DMS79 (cell line): Measurements from ENCODE around the gene TMEM52B.
"Not testable (repeated sequence)": the region's sequence is repeated elsewhere in the genome, so short reads cannot be mapped to it uniquely, and the experiment has no call there.

Experiments used
- DNase-seq: peaks from one replicate; lab custom pipeline; 2025; lab: John Stamatoyannopoulos, UW

TMEM52B gene

DNA sequence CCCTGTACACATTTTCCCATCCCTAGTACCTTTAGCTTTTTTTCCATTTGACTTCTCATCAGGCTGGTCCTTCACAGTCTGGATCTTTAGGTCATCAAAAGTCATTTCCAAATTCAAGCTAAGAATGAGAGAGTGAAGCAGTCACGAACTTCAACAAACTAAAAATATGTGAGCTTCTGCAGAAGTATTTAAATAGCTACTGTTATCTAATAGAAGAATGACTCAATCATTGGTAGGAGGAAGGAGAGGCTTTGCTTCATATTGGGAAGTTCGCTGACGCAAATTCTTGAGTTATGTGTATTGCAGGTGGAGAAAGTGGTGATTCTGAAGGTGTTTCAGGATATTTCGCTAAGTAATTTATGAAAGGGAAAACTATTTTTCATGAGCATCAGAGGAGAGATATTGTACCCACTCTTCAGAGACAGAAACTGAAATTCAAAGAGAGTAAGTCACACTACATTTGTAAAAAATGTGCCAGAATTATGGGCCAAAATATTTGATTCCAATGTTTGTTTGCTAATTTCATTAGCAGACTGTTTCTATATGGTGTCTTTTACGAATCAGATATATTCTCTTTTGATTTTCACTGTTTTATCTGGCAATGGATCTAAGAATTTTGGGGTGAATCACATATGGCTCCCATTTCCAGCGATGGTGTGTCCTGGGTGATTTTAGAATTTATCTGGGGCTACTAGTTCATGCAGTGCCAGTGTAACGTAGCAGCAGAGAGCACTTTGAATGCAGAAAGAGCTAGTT is 6.7 kb upstream of the TMEM52B start, which contains the start of gene OLR1:
TSS of gene OLR1 (minus strand) at position 160 of the 756 bp plus-strand sequence. CDS start at position 105, 55 bp downstream.
- DNase-seq = no peak

DNA sequence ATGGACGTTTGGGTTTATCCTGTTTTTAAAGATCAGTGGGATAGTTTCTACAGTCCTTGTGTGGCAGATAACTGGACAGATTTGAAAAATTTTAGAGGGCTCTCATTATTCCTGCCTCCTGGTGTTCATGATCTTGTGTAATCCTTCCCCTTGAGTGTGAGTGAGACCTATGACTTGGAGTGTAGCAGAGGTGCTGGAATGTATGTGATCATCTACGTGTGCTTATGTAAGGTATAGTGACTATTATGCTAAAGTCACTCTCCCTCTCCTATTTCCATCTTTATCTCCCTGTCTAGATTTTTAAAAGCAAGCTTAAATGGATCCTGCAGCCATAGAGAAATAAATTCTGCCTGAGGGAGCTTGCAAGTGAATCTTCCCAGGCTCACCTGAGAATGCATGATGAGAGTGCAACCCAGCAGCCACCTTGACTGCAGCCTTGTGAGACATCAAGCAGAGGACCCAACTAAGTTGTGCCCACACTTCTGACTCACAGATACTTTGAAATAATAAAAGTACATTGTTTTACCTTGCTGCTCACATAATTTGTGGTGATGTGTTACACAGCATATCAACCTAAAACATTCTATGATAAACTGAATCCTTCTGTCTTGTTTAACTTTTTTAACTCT is 3.7 kb upstream of the TMEM52B start:
- DNase-seq = no peak

- DNase-seq = no peak
Observed at GRCh38 chr12:10175846-10176636, 2.8 kb upstream of the TMEM52B start.

GRCh38 chr12:10179776-10180181 is 947 bp downstream of the TMEM52B start:
- no peak for DNase-seq

DNA sequence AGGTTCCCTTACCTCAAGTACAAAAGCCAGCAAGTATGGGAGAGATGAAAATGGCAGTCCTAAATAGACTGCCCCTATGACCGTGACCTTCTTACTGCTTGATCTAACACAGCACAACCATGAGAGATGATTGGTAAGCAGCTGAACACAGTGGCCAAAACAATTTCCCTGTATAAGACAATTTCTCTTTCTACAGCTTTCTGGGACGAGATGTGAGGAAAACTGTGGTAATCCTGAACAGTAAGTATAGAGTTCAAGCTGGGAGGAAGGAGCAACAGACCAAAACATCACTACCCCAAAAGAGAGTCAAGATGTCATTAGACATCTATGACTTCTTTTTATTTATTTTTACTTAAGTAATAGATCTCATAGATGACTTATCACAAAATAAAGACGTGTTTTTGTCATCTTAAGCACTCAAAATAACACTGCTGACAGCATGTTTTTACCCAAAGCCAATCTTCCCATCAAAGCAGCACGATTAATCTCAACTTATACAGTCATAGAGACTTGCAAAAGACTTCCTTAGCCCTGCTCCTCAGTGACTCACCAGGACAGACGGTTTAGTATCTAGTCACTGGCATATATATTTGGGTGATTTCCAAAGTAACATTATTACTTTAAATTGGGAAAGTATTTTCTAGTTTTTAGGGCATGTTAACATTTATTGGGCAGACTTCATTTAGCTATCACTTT is 3.7 kb downstream of the TMEM52B start:
- DNase-seq = no peak

DNA sequence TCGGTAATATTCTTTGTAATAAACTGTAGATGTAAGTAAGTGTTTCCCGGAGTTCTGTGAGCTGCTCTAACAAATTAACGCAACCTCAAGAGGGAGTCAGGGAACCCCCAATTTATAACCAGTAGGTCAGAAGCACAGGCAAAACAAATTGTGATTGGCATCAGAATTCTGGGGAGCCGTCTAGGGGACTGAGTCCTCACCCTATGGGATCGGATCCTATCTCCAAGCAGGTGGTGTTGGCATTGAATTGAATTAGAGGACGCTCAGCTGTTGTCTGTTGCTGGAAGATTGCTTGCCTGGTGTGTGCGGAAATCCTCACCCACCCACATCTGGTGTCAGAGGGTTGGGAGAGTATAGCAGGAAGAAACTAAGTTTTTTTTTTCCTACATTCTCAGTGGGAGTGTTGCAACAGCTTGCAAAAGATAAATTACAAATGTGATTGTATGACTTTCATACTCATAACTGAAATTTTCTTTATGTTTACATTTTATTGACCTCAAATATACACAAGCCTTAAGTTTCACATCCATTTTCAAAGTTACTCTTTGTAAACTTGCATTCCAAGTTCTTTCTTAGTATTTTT is 5.5 kb downstream of the TMEM52B start:
- DNase-seq = no peak

DNA sequence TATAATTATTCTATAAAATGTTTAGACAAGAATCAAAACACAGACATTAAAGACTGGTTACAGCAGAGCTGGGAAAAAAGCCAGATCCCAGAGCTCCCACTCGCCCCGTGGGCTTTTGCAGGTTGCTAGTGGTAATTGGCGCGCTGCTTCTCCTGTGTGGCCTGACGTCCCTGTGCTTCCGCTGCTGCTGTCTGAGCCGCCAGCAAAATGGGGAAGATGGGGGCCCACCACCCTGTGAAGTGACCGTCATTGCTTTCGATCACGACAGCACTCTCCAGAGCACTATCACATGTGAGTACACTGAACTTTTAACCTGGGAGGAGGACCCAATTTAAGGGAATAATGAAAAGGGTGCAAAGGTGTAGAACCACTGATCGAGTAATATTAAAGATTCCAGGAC is 7.5 kb downstream of the TMEM52B start:
- DNase-seq = no peak

GRCh38 chr12:10186958-10187357 is 8.1 kb downstream of the TMEM52B start:
- not testable (repeated sequence) for DNase-seq

DNA sequence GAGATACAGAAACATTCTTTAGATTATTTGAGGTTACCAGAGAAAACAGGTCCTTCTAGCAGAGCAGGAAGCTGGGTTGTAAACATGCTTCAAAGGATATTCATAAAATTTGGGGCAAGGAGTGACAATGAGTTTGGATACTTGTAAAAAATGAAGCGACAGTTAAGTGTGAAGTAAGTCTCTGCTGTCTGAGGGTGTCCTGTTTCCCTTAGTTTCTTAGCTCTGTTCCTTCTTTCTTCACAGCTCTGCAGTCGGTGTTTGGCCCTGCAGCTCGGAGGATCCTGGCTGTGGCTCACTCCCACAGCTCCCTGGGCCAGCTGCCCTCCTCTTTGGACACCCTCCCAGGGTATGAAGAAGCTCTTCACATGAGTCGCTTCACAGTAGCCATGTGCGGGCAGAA is 10.8 kb downstream of the TMEM52B start:
- DNase-seq = no peak

DNA sequence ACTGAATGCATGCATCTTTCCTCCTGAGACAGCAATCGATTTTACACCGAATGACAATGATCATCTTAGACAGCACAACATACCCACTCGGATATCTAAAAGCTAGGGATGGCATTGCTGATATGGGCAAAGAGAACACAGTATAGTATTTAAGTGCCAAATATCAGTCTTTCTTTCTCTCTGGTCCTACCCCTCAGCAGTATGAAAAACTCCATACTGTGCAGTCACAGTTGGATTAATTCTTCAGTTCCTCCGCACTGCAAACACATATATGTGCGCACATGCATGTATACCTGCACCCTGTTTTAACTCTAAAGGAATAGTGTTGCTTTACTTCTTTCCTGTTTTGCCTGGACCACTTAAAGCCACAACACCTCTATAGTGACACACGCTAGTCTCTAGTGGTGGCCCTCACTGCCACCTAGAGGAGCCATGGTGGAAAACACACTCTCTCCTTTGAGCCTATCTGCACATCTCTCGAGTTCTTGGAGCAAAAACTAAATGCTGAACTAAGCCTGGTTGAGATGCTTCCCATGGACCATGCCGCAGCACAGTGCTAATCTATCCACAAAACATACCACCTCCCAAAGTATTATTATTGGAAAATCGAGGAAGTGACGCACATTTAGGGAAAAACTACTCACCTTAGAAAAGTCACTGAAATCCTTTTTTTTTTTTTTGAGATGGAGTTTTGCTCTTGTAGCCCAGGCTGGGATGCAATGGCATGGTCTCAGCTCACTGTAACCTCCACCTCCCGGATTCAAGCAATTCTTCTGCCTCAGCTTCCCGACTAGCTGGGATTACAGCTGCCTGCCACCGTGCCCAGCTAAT is 11.9 kb downstream of the TMEM52B start:
- DNase-seq = no peak

- DNase-seq = no peak
Observed at GRCh38 chr12:10191865-10192264, 13.0 kb downstream of the TMEM52B start.

DNA sequence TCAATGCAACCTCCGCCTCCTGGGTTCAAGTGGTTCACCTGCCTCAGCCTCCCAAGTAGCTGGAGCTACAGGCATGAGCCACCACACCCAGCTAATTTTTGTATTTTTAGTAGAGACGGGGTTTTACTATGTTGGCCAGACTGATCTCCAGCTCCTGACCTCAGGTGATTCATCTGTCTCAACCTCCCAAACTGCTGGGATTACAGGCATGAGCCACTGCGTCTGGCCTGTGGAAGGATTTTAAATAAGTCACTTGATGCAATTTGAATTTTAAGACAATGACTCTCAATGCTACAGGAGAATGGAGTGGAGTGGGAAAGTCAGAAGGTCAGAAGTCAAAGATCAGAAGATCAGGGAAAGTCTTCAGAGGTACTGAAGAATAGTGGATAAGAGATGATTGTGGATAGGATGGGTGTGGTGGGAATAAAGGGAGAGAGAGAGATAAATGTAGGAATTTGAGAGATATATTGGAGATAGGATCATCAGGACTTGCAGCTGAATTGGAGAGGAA is 15.4 kb downstream of the TMEM52B start:
- no peak for DNase-seq

- no peak for DNase-seq
Observed at GRCh38 chr12:10196210-10196609, 17.4 kb downstream of the TMEM52B start.

DNA sequence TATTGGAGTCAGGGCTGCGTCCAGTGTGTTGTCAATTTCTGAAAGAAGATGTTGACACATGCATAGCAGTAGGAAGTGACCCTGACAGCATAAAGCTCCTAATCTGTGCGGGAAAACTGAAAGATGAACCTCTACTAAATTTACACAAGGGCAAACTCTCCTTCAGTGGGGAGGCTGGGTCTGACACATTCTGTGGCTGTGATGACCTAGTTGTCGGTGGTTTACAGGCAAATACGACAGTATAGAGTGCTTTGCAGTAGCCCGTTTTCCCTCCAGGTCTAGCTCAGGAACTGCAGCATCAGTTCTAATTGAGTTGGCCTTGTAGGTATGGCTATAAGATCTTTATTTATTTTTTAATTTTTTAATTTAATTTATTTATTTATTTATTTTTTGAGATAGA is 19.0 kb downstream of the TMEM52B start:
- DNase-seq = no peak

DNA sequence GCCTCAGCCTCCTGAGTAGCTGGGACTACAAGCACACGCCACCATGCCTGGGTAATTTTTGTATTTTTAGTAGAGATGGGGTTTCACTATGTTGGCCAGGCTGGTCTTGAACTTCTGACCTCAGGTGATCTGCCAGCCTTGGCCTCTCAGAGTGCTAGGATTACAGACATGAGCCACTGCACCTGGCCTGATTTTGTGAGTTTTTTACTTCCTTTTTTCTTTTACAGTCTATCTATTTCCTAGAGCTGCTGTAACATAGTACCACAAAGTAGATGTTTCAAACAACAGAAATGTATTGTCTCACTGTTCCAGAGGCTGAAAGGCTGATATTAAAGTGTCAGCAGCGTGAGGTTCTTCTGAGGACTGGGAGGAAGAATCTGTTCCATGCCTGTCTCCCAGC is 25.7 kb downstream of the TMEM52B start:
- not testable (repeated sequence) for DNase-seq

DNA sequence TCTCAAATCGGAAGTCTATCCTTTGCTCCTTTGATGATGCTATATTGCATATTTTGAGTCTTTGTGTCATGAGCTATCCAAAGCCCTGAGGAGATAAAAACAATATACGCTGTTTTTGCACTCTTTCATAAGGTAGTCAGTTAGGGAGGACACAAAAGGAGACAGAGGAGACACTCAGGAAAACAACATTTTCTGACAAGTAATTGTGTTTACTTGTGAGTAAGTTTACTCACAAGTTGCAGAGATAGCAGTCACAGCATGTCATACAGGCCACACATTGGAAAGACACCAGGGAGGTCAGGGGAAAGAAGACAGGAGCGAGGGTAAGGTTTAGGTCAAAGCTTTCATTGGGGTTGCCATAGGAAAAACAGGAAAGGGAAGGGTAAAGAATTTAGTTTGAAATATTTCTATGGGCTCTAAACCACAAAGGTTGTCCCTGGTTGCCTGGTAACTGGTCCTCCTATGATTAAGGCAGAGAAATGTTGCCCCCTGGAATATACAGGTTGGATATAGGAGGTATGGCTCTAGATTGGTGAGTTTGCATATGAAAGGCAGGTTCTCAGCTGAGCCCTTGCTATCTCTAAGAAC is 26.5 kb downstream of the TMEM52B start:
- no peak for DNase-seq

GRCh38 chr12:10207136-10207535 is 28.3 kb downstream of the TMEM52B start:
- DNase-seq = no peak

GRCh38 chr12:10210225-10210624 is 31.4 kb downstream of the TMEM52B start:
- no peak for DNase-seq

DNA sequence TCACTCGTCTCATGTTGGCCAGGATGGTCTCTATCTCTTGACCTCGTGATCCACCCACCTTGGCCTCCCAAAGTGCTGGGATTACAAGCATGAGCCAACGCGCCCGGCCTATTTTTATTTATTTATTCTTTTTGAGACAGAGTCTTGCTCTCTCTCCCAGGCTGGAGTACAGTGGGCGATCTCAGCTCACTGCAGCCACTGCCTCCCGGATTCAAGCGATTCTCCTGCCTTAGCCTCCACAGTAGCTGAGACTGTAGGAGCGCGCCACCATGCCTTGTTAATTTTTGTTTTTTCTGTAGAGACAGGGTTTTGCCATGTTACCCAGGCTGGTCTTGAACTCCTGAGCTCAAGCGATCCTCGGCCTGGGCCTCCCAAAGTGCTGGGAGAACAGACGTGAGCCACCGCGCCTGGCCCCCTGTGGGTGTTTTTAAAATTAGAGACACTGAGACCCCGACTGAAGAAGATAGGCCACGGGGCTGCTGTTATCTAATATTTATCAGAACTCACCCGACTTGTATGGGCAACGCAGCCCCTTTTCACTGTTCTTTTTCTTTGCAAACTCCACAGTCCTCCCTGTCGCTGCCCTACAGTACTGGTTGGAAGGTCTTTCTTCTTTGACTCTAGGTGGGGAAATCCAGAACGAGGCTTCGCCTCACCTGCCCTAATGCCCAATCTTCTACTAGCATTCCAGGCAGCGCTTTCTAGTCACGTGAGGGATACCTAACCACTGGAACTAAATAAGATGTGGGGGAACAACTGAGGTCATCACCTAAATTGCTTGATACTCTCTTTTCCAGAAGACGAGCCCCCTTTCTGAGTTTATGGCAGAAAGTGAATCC is 32.5 kb downstream of the TMEM52B start:
- DNase-seq = no peak
